ENCODE measurements around the gene AUP1.

The AUP1 gene

DNA sequence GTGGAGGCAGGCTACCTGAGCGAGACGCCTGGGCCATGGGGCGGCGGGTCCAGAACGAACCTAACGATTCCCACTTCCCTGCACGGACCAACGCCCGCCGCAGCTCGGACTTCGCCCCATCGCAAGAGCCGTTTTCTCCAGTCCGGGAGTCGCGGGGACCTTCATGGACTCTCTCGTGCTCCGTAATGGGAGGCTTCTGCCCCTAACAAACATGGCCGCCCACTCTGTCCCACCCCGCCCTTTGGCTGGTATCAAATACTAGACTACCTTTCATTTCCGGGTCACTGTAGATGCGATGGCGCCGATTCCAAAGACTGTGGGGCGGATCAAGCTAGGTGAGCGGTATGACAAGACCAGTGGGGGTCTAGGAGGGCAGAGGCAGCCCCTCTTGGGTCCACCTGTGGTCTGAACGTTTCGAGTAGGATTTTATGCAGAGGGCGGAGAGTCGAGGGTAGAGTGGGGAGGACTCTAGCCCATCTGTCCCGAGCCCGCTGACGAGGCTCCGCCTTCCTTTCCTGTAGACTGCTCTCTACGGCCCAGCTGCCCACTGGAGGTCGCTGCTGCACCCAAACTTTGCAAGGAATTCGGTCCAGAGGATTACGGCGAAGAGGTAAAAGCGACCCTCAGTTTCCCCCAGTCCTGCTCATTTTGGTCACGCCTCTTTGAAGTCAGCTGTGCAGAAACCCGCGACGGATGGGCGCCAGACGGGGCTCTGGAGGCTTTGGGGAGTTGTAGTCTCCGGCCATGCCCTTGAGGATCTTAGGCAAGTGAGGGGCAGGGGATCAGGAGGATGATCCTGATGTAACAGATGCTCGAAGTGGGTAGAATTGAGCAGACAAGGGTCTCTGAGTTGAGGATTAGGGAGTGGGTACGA, 46.5 kb downstream of the AUP1 start, which contains the start of the genes CCDC142 and TTC31:
CCDC142 (minus strand) TSS at position 198 of the 874 bp plus-strand sequence; CDS start at position 37, 161 bp downstream.
TTC31 (plus strand) TSS at position 281 of the 874 bp plus-strand sequence; CDS start at position 296, 15 bp downstream.
- H3K4me1 ChIP-seq (ENCODE audit: control insufficient read depth, insufficient read depth, low read length): peaks cover 12% of the 10 kb centered on the region
- no peaks in the 10 kb centered on the region for H3K36me3 ChIP-seq (ENCODE audit: control insufficient read depth, insufficient read depth, low read length)
- H3K4me3 ChIP-seq (ENCODE audit: insufficient read depth, low read depth, low read length): peak within 1 kb of the TSS; percentile 98
- H3K9me3 ChIP-seq (ENCODE audit: control insufficient read depth, low read length): no peaks in the 10 kb centered on the region
- no peaks in the 10 kb centered on the region for H3K27me3 ChIP-seq (ENCODE audit: control insufficient read depth, insufficient read depth, low read length, poor library complexity, severe bottlenecking)
- peak within 1 kb of the TSS; percentile 70 for H3K27ac ChIP-seq (ENCODE audit: insufficient read depth, low read depth, low read length, poor library complexity, severe bottlenecking)
- 2 to 3% methylated on average over 50 of the region's 50 CpGs for WGBS, 2 experiments

DNA sequence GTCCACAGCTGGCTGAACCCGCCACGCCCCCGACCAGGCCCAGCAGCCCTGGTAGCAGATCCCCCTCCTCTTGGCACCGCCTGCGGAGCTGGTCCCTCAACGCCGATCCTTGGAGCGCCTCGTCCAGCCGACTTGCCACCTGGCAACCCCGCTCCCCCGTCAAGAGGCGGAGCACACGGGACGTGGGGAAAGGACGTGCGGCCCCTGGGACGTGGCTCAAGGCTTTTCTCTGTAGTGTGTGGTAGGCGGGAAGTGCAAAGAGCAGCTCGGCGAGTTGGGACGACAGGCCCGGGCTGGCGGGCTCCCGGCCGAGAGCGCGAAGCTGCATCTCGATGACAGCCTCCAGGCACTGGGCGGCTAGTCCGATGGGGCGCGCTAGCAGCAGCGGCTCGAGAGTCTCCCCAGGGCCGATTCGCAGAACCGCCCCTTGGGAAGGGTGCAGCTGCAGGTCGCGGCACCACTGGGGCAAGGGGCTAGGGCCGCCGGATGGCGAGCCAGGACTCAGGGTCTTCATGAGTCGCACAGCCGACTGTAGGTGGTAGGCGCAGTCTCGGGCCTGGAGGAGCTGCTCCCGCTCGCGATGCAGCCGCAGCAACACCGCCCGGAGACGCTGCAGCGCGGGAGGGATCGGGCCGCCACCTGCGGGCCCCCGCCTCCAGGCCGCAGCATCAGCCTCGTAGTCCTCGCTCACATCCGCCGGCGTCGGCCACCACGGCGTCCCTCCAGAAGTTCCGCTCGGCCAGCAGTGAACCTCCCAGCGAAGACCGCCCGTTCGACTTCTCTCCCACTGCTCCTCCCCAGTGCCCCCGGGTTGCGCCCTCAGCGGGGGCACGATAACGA, 47.3 kb downstream of the AUP1 start:
- 1 to 2% methylated on average over 80 of the region's 80 CpGs for WGBS, 2 experiments
- peaks cover 12% of the 10 kb centered on the region for H3K4me1 ChIP-seq (ENCODE audit: control insufficient read depth, insufficient read depth, low read length)
- no peaks in the 10 kb centered on the region for H3K36me3 ChIP-seq (ENCODE audit: control insufficient read depth, insufficient read depth, low read length)
- peak overlapping the region; percentile 98 for H3K4me3 ChIP-seq (ENCODE audit: insufficient read depth, low read depth, low read length)
- peak overlapping the region; percentile 1 for H3K27ac ChIP-seq (ENCODE audit: insufficient read depth, low read depth, low read length, poor library complexity, severe bottlenecking)
- H3K27me3 ChIP-seq (ENCODE audit: control insufficient read depth, insufficient read depth, low read length, poor library complexity, severe bottlenecking): no peaks in the 10 kb centered on the region
- no peaks in the 10 kb centered on the region for H3K9me3 ChIP-seq (ENCODE audit: control insufficient read depth, low read length)

DNA sequence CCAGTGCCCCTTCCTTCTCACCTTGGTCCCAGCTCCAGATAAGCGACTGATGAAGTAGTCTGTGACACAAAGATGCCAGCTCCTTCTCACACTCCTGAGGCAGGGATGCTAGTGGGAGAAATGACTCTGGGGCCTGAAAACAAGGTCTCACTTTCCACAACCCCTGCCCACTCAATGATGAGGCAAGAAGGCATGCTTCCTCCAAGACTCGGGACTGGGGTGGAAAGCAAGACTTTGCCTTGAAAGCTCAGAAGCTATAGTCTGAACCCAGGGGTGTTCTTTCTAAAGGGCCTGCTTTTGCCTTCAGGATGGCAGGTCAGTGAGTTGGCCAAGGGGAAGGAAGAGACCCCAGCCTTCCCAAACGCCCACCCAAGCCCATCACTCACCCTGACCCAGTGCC, 48.1 kb downstream of the AUP1 start:
- no peaks in the 10 kb centered on the region for H3K36me3 ChIP-seq (ENCODE audit: control insufficient read depth, insufficient read depth, low read length)
- peak overlapping the region; percentile 98 for H3K4me3 ChIP-seq (ENCODE audit: insufficient read depth, low read depth, low read length)
- WGBS, 2 experiments: 86 to 89% methylated on average over 3 of the region's 3 CpGs
- H3K4me1 ChIP-seq (ENCODE audit: control insufficient read depth, insufficient read depth, low read length): peaks cover 12% of the 10 kb centered on the region
- no peaks in the 10 kb centered on the region for H3K9me3 ChIP-seq (ENCODE audit: control insufficient read depth, low read length)
- no peaks in the 10 kb centered on the region for H3K27me3 ChIP-seq (ENCODE audit: control insufficient read depth, insufficient read depth, low read length, poor library complexity, severe bottlenecking)
- no peak overlapping the region for H3K27ac ChIP-seq (ENCODE audit: insufficient read depth, low read depth, low read length, poor library complexity, severe bottlenecking)

Data from ectodermal cell (in vitro differentiated cells).